ENCODE results near the gene SNRNP27. TPM values are rescaled to one million over a fixed set of nuclear protein-coding genes. Genes with fewer than 3 reads are reported as not detected.

Gene SNRNP27
- total RNA-seq, 1 donor from 2014 or later, result 66.6 TPM

DNA sequence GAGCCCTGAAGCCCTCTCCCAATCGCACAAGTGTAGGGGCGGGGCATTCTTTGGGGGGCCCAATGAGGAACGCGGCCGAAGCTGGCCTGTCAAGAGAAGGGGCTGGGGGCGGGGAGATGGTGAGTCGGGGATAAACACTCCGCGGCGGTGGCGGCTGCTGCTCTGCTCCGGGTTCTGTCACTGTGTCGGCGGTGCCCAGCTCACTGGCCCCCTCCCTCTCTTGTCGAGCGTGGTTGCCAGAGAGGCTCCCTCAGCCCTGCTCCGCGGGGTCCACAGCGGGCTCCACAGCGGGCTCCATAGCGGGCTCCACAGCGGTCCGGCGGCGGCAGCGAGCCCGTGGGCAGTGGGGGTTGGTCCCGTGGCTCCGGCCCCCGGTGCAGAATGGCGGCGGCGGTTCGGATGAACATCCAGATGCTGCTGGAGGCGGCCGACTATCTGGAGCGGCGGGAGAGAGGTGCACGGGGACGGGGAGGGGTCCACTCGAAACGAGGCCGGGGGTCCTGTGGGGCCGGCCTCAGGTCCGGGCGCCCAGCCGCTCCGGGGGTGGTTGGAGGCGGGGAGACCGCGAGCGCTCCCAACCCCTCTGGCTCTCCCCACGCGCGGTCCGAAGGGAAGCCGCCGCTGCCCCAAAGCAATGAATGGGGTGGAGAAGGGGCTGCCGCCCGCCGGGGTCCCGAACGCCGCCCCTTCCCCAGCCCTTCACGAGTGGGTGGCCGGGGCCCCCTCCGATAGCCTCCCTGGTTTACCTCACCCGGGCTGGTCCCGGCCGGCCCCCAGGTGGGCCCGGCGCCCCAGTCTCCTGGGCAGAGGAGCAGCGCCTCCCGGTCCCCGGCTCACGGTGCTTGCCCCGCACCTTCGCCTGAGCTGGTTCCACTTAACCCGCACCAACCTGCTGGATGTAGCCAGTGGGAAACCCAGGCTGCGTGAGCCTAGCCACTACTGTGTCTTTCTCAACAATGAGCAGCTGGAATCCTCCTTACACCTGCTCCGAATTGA lies 21.5 kb downstream of the SNRNP27 start, which contains the start of gene MXD1:
Gene MXD1, plus strand, starts transcription at position 160 of the 996 bp plus-strand sequence. Its CDS starts 222 bp downstream, at position 382.
- no peak for DNase-seq (ENCODE audit: extremely low read depth, low read depth, low spot score)

DNA sequence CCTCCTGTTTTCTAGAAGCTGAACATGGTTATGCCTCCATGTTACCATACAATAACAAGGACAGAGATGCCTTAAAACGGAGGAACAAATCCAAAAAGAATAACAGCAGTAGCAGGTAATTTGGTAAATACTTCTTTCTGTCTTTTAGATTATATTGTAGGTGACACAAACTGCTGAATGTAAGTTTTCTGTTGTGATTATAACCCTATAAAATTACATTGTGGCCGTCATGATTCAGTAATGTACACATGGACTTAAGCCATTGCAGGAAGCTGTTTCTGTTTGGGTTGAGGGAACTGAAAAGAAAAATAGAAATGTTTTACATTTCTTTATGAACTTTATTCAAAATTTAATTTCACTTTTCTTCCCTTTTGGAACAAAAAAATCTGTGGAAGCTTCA lies 22.4 kb downstream of the SNRNP27 start:
- no peak for DNase-seq (ENCODE audit: extremely low read depth, low read depth, low spot score)

DNA sequence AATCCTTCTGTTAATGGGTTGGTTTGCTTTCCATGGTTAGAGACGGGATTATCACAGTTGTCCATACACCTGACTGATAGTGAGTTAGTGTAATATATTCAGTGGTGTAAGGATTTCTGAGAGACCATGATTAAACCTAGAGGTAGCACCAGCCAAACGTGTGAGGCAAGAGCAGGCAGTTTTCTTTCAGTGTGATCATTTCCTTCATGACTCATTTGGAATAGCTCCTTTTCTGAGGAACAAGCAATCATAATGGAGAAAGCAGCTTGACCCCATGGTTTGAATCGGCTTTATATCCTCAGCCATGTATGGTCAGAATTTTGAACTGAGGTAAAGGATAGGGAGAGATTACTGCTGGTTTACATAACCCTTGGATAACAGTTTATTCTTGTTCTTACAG lies 24.1 kb downstream of the SNRNP27 start:
- peak; percentile 88 for DNase-seq (ENCODE audit: extremely low read depth, low read depth, low spot score)

DNA sequence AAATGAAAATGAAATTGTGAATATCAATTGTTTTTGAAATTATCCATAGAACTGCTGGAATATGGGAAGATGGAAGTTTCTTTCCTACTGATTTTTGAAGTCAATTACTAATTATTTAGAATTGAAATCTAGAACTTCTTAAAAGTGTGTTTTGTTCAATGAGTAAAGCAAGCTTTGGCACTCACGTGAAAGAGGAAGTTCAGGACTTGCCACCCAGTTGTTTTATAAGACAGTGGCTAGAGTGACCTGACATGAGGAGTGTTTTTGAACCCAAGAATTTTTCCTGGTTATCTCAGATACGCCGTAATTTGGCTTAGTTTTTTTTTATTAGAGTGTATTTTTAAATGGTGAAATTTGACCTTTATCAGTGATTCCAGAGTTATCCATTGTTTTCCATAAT lies 24.6 kb downstream of the SNRNP27 start:
- no peak for DNase-seq (ENCODE audit: extremely low read depth, low read depth, low spot score)

DNA sequence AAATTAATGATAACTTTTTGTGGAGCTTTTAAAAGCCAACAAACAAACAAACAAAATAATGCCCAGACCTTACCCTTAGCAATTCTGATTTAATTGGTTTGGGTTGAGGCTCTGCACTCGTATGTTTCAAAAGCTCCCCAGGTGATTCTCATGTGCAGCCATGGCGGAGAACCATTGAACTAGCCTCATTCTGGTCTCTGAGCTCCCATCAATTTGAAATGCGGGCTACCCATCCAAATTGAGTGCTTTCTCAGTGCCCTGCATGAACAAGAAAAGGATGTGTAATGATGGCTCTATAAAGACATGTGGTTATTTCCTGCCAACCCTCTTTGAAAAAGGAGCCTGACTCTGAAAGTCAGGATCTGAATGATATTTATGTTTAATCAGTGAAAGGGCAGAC lies 29.4 kb downstream of the SNRNP27 start:
- no peak for DNase-seq (ENCODE audit: extremely low read depth, low read depth, low spot score)

DNA sequence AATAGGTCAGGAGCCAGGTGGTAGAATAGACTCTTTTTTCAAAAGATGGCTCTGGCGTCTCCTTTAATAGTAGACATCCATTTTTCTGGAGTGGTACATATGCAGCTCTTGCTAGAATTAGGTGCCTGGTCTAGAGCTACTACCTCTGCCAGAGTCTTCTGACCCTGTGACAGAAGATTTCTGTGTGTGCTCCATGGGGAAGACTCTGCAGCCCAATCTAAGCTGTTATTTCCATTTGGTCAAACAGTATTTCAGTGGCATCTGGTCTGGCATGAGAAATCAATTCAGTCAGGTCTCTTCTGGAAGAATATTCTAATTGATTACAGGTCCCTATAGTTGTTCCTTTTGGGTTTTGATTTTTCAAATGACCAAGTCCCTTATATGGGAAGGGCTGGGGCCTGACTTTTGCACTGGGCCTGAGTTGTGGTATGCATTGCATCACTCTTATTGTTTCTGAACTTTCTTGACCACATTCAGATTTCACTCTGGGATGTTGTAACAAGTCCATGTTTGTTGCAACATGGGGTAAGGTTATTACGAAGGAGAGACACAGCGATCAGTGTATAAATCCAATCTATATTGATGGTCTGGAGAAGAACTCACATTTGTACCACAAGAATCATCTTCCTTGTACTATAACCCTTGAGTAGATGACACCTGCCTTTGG lies 33.2 kb downstream of the SNRNP27 start:
- DNase-seq (ENCODE audit: extremely low read depth, low read depth, low spot score), result no peak

DNA sequence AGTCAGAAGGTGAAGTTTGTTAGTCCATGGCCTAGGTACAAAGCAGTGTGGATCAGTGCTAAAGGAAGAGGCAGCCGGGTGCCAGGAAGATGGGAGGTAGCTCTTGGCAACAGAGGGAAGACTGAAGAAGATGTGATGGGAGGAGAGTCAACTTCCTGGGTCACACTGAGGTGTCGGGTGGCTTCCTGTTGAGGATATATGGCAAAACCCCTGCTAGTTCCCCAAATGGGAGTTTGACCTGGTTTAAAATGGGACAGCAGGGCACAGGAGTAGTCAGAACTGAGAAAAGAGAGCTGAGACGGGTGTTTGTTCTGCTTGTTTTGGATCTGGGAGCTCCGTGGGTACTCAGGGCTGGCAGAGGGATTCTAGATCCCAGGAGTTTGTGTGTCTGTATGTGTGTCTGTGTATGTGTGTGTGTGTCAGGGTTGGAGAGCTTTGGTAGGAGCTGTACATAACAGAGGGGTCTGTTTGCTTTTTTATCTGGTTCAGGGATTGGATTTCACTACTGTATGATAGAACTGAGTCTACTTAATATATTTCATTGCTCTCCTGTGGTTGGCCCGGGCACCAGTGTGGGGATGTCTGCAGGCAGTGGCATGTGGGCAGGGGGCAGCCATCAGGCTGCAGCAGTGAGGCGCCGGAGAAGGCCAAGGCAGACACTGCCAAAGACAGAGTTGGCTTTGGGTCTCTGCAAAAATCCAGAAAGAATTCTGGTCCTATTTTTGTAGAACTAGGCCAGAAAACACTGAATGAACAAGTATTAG lies 38.3 kb downstream of the SNRNP27 start:
- DNase-seq (ENCODE audit: extremely low read depth, low read depth, low spot score), result no peak

DNA sequence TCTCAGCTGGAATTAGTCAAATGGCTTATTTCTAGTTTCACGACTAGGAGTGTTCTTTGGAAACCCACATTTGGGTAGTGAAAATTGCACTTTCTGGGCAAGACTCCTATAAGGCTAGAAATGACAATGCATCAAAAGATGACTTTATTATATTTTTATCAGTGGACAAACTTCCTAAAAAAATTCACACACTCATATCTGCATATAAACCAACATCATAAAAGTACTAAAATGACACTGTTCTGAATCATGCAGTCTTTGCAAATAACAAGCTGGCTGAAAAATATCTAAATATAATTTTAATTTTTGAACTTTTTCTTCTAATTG lies 38.8 kb downstream of the SNRNP27 start:
- no peak for DNase-seq (ENCODE audit: extremely low read depth, low read depth, low spot score)

DNA sequence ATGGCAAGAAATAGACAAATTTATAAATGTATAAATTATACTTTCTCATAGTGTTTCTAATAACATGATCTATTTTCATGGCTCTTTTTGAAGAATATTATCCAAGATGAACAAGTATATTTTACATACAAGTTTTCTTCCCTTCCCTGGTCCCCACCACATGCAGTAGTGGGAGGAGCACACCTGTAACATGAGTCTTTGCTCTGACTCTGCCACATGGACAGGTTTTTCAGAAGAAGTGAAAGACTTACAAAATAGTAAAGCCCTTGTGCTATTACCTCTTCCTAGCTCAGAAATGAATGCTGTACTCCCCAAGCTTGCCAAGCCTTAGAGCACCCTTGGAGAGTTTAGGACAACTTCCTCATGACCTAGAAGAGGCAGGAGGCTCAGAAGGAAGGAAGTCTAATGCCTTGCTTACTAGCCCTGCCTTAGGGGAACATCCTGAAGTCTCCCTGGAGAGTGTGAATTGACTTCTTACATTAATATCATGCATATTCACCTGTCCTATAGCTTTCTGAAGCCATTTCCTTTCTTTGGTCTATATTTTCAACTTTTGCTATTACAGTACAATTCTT lies 39.6 kb downstream of the SNRNP27 start:
- DNase-seq (ENCODE audit: extremely low read depth, low read depth, low spot score), result no peak

DNA sequence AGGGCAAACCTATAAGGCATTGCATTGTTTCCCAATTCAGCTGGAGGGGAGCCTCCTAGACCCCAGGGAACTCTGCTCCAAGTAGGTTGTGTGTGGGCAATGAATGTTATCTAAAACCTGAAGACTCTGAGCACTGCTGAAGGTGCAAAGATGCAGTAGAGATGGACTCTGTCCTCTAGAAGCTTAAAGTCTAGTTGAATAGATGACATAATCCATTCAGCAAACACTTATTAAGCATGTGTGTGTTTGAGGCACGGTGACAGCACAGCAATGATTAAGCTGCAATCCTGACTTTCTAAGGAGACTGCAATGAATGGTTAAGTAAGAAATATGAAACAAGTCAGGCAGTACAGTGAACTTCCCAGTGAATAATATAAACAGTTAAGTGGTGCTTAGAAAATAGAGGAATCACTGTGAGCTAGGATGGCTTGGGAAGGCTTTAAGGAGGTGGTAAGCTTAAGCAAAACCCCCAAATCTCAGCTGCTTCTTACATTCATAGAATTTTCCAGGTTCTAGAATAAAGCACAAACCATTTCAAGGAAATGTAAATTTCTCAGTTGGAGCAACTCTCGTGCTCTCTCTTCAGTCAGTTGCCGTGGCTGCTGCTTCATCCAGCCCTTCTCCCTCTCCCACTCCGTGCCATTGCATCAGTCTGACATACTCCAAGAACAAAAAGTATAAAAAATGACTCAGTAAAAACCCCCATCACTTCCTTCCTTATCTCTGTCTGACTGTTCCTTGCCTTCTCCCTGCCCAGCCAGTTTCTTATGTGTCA lies 40.3 kb downstream of the SNRNP27 start:
- DNase-seq (ENCODE audit: extremely low read depth, low read depth, low spot score), result no peak

DNA sequence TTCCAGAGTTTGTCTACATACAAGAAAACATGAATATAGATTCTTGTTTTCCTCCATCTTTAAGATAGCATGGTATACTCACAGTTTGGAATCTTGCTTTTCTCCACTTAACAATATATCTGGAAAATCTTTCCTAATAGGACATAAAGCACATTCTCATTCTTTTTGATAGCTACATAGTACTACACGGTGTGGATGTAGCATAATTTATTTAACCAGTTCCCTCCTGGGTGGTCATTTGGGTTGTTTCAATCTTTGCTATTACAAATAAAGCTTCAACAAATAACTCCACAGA lies 40.8 kb downstream of the SNRNP27 start:
- DNase-seq (ENCODE audit: extremely low read depth, low read depth, low spot score), result no peak

DNA sequence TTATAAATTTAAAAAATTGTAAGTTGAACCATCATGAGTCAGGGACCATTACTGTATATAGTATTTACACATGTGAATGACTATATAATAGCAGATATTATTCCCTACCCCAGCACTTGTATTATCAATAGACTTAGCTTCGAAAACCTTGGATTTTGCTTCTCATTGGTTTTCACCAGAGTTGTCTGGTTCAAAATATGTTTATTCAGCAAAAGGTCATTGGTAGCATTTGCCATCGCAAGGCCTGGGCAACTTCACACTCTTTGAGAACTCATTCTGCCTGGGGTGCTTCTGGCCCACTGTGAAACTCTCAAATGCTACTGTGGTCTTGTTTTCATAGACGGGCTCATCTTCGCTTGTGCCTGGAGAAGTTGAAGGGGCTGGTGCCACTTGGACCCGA lies 41.3 kb downstream of the SNRNP27 start:
- DNase-seq (ENCODE audit: extremely low read depth, low read depth, low spot score), result no peak

DNA sequence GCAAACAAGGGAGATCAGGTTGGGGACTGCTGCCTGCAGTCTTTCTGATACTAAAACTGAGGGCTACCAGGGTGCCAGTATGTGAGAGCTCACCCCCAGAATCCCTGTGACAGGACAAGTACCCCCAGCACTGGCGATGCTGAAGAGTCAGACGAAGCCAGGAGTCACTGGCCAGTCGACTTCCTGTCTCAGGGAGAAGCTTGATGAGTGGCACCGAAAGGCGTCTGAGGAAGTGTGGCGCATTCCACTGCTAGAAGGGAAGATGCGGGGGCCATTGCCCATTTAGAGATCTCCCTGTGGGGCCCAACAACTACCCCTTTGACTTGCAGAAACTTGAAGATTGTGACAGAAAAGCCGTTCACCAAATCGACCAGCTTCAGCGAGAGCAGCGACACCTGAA lies 43.1 kb downstream of the SNRNP27 start:
- DNase-seq (ENCODE audit: extremely low read depth, low read depth, low spot score), result no peak

DNA sequence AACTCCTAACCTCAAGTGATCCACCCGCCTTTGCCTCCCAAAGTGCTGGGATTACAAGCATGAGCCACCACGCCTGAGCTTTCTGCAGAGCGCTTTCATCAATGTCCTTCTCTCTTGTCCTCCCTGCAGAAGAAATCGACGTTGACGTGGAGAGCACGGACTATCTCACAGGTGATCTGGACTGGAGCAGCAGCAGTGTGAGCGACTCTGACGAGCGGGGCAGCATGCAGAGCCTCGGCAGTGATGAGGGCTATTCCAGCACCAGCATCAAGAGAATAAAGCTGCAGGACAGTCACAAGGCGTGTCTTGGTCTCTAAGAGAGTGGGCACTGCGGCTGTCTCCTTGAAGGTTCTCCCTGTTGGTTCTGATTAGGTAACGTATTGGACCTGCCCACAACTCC lies 44.2 kb downstream of the SNRNP27 start:
- no peak for DNase-seq (ENCODE audit: extremely low read depth, low read depth, low spot score)

DNA sequence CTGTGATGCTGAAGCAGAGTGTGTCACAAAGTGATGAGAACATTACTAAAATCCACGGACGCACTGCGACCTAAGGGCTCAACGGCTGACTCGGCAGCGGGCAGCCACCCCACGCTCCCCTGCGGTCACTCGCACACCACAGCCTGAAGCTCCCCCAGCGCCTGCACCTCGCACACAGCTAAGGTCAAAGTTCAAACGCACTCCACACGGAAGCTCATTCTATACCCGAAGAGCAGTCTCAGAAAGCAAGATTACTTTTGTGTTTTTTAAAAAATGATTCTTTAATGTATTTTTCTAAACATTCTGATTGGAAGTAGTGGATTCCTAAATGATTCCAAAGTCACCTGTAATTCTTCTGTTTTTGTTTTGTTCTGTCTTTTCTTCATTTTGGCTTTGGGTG lies 46.0 kb downstream of the SNRNP27 start:
- DNase-seq (ENCODE audit: extremely low read depth, low read depth, low spot score), result no peak

DNA sequence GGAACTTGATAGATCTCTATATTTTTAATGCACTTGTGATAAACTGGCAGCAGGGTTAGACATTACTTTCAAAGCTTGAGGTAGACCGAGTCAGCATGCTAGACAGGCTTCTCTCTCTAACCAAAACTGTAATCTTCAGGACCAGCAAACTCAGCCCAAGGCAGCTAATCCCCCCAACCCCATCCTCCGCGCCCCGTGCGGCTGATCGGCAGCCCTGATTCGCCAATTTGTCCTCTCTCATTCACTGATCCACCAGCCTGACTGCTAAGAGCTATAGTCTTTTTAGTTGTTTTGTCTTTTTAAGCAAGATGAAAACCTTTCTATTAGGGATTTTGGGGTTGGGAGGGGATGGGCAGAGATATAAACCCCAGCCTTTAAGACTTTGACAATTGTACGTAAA lies 46.9 kb downstream of the SNRNP27 start:
- DNase-seq (ENCODE audit: extremely low read depth, low read depth, low spot score), result no peak

DNA sequence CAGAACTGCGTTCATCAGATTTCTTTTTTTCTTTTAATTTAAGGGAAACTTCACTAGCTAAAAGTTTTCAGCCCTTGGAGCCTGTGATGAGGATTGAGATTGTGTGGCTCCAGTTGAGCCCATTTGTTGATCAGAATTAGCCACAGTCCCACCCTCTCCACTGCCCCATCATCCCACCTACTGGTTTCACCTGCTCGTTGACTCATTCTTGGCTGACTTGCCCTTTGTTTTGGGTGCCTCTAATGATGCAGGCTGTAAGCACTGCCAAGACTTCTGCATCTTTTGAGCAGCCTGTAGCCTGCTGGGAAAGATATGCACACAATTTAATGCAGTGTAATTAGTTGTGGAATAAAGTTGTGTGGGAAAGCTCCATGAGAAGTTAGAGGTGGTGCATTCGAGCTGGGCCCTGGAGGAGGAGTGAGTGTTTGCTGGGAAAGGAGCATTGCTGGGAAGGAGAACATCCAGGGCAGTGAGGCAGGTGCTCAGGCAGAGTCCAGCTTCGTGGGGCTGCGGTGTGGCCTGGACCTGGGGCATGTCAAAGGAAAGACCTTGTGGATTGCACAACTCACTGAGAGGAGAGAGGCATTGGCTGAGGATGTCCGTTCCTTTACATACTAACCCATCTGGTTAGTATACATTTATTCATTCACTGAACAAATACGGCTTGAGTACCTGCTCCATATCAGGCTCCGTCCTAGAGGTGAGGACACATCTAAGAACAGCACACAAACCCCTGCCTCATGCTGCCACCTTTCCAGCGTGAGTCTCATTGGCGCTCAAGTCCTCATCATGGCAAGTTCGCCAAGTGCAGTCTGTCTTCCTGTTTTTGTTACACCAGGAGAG lies 49.5 kb downstream of the SNRNP27 start:
- no peak for DNase-seq (ENCODE audit: extremely low read depth, low read depth, low spot score)

DNA sequence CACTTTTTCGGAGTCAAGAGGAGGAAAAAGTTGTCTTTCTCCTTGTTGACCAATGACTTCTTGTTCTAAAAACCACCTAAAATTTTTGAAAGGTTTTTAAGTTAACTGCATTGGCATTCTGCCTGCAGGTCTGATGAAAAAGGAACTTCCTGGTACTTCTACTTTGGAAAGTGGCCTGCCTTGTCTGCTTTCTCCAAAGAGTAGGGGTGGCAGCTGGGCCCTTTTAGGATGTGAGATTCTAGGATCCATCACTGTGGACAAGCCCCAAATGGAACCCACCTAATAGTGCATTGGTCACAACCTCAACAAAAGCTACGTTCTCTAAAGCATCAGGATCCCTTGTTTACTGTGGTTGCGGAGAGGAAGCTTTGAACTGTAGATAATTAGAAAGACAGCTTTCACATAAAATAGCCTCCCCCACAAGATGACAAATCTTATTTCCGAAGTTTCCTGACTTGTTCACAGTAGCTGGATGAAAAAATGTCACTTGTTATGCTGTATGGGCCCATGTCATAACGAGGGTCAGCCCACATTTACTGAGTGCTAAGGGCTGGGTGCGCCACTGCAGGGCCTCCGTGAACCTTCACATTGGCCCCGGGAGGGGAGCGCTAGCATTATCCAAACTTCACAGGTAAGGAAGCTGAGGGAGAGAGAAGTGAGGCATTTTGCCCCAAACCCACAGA lies 50.2 kb downstream of the SNRNP27 start:
- DNase-seq (ENCODE audit: extremely low read depth, low read depth, low spot score), result no peak

DNA sequence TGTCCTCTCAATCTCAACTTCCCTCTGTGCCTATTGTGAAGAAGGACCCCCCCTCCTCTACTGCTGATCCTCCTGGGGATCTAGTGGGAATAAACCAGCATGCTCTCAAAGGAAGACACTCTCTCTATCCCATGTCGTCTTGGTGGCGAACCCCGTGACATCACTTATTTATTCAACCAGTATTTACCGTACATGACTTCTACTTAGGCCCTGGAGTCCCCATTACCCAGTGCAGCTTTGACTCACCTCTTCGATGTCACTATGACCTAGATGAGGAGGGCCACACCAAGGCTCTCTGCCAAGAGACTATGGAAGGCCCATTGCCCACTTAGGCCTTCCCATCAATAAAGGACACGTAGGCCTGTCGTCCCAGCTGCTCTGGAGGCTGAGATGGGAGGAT lies 51.0 kb downstream of the SNRNP27 start:
- DNase-seq (ENCODE audit: extremely low read depth, low read depth, low spot score), result no peak

Data from glomerular endothelial cell (primary cell).